Cerebellar cortex (tissue), 1 donor: ENCODE results near the gene CYP19A1.

Experiments used
- DNase-seq: peaks from one replicate; pipeline ENCODE4 v3.0.0-alpha.2; 2015; ENCODE audit warnings: low spot score

CYP19A1 gene

DNA sequence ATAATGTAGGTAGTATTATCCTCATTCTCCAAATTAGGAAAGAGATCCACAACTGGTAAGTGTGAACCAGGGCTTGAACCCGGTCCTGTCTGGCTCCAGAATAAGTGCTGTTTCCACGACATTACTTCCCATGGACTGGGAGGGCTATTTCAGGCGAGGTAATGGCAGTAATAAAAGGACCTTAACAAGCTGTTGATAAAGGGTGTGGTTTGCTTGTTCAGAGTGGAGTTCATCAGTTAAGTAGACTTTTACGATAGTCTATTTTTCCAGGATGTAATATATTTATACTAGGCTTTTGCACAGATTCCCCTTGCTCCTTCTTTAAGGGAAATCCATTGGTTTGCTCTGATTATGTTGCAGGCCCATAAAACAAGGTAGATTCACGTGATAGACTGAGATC, 155.3 kb downstream of the CYP19A1 start:
- no peak for DNase-seq

DNA sequence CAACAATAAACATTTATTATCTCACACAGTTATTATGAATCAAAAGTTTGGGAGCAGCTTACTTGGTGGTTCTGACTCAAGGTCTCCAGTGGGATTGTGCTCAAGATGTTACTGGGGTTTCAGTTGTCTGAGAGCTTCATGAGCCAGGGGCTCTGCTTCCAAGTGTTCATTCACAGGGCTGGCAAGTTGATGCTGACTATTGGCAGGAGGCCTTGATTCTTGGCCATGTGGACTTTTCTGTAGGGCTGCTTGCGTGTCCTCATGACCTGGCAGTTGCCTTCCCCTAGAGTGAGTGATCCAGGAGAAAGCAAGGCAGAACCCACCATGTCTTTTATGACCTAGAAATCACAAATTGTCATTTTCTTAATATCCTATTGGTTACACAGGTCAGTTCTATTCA, 156.5 kb downstream of the CYP19A1 start:
- DNase-seq = no peak

DNA sequence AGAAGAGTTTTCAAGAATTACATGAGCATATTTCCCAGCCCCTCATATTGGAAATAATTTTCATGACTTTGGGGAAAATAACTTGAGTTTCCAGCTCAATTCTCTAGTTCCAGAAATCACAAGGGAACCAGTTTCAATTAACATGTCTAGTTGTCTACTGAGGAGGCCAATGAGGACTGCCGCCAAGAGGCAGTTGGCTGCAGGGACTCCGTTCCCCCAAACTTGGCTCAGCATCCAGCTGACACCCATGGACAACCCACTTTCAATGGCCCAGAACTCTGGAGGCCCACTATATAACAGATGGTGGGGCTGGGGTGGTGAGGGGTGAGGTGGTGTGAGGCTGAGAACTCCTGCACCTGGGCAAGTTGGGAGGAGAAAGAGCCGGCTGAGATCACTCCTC, 157.2 kb downstream of the CYP19A1 start:
- no peak for DNase-seq

DNA sequence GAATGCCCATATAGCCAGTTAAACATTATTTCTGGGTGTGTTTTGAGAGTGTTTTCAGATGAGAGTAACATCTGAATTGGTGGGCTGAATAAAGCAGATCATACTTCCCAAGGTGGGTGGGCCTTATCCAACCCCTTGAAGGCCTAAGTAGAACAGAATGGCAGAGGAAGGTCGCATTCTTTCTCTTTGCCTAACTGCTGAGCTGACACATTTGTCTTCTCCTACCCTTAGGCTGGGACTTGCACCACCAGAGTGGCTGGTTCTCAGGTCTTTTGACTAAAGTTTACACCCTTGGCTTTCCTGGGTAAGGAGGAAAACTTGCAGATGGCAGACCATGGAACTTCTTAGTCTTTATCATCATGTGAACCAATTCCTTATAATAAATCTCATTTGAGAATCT, 157.9 kb downstream of the CYP19A1 start:
- no peak for DNase-seq

DNA sequence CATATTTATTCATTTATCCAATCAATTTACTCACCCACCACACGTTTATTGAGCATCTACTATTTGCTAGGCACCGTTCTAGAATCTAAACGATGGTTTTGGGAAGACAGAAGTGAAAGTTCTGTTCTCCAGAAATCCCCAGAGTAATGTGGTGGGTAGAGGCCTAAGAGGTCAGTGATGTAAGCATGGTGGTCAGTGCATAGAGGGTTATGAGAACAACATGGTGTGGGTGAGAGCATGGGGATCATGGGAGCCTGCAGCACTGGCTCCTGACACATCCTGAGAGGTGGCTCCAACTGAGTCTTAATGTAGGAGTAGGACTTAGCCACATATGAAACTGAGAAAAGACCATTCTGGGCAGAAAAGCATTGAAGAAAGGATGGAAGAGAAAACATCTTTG, 158.4 kb downstream of the CYP19A1 start:
- no peak for DNase-seq

DNA sequence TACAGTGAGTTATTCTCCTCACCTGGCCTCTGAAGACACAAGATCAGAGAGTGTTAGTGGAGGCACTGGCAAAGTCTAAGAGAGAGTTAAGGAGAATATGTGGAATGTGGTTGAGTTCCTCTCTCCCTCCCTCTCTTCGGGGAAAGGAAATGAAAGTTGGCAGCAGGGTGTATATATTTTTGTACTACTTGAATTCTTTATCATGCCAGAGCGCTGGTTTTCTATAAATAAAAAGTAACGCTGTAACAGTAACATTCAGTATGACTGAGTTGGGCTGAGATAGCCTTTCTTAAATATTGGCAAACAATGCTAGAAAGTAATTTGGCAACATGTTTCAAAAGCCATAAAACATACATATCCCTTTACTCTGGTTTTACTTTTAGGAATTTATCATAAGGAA, 166.2 kb downstream of the CYP19A1 start:
- no peak for DNase-seq

DNA sequence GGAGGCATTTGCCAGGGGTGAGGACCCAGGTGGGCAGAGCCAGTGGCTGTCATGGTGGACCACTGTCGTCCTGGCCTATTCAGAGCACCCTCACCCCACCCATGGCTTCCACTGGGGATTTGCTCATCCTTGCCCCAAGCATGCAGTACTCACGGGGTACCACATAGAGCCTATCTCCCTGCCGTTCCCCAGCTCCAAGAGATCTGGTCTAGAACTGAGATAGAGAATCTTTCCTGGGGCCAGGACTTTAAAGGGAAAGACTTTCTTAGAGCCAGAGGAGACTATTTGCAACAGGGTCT, 166.8 kb downstream of the CYP19A1 start:
- DNase-seq = no peak

DNA sequence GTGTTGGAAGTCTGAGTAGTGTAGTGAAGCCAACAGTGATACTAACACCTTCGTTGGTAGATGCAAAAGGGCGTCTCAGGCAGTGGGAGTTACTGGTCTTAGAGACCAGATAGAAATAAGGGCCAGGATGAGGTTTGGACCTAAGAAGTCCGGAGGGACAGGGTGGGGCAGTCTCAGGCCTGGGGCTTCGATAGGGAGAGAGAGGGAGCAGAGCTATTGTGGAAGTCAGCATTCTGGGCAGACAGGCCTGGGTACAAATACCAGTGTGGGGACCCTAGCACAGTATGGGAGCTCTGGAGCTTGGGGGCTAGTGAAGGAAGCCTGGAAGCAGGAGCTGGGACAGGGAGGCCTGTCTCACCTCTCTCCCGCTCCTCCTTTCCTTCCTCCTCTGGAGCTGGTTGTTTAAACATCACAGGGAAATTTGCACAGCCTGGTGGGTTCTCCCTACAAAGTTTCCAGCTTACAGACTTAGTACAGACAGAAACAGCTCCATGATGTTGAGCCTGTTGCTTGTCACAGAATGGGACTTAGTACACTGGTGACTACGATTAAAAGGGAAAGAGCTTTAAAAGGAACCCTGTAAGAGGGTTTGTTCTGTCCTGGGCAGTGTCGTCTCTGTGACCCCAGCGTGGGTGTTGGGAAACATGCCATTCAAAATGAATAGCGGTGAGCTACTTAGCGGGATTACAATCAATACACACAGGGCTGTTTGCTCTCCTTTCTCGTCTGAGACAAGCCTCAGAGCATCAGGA, 167.3 kb downstream of the CYP19A1 start:
- DNase-seq = no peak

DNA sequence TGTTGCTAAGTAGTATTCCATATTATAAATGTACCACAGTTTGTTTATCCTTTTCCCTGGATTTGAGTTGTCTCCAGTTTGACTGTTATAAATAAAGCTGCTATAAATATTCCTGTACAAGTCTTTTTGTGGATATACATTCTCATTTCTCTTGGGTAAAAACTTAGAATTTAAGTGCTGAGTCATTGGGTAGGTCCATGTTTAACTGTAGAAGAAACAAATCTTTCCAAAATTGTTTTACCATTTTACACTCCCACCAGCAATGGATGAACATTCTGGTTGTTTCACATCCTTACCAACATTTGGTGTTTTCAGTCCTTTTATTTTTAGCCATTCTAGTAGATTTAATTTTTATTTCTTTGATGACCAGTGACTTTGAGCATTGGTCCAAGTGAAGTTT, 169.7 kb downstream of the CYP19A1 start:
- no peak for DNase-seq

DNA sequence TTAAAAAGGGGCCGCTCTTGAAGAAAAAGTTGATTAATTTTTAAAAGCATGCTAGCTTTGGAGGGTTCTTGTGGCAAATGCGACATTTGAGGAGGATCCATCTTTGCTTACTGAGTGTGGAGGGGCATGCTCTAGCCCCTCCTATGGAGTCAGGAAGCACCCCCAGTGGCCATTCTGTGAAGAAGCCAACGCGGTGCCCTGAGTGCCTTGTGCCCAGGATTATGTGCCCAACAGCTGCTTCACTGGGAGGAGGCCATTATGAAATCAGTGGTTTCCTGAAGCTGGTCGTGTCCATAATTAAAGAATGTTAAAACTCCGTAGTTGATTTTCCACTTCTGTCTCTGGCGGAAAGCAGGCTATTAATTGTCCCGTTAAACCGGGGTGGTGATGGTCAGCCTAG, 174.6 kb downstream of the CYP19A1 start:
- no peak for DNase-seq

DNA sequence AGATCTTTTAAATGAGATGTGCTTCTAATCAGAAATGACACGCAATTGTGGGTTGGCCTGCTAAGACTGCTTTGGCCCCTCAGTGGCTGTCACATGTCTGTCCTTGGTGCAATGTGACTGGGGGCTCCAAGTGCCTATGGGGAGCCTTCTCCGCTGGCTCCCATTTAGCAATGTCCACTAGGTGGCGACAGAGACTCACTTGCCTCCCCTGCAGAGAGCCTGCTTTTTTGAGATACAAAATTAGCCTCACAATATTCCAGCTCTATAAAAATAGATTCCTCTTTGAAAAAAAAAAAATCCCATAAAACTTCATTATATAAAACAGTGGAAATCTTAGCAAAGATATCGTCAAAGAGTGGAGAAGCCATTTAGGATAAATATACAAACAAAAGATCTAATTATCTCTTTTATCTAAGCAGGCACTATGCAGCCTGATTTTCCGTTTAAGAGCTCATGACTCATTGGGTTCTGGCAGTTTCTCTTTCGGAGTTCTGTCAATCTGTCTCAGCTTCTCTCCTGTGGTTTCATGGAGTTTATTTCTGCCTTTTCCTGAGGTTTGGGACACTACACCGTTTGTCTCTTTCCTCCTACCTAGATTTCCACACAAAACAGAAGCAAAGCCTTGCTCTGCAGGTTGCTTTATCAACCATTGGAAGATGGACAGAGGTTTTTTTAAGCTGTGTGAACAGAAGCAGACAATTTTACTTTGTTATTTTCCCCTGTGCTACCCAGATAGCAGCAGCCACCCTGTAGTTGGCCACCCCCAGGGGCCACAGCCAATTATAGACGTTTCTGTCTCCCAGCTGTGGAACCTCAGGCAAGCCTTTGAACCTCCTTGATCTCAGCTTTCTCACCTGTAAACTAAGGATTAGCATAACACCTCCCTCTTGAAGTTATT, 175.3 kb downstream of the CYP19A1 start:
- peak; percentile 35 for DNase-seq

DNA sequence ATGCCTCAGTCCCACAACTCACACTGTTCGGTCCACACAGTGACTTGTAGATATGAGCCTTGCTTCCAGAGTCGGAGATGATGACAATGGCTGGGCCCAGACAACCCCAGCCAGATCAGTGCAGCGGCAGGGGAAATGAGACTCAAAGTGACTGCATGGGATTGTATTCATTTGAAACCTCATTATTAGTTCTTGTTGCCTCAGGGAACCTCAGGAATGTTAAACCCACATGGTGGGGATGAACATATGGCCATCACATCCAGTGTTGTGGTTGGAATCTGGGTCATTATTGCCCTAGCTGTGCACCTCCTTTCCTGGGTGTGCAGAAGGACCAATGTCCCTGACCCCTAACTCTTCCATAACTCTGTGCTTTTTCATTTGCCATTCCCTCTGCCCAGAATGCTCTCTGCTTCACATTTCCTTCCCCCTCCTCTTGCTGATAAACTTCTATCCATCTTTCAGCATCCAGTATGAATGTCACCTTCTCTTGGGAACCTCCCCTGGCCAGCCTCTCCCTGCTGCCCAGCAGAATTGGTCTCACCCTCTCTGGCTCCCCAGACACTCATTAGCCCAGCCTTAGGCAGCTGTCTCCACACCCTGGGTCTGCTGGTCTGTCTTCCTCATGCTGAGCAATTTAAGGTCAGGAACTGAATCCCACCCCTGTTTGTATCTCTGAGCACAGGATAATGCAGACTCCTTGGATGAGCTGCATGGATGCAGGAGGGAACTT, 176.7 kb downstream of the CYP19A1 start:
- no peak for DNase-seq

DNA sequence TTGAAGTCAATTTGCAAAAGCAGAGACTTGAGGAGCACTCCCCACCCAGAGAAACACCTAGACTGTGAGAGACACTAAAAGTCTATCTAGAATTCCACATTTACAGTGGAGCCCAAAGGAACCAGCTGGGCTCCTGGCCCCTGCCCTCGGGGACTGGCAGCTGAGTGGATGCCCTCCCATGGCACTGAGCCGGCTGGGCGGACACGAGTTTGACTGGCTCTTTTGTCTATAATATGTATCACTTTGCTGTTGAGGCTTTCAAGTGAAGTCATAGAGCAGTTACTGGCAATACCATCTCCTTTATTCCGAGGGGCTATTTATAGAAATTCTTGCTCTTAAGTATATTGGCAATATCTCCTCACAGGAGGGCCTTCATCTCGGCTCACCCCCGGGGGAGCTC, 177.9 kb downstream of the CYP19A1 start:
- no peak for DNase-seq
